K562 (cell line): ENCODE measurements around the gene NAT9. TPM values are rescaled to one million over a fixed set of nuclear protein-coding genes. Genes with fewer than 3 reads are reported as not detected.

ENCODE experiments used
- ATAC-seq: fragments of 200-7000 bp; cut with Tn5 transposase; 3 replicates; pipeline ENCODE4 v1.9.1; 2020; ENCODE audit warnings: moderate library complexity
- BruUV-seq: library from RNA; stranded (reverse); fragments of 400-500 nt; replicated peaks from 2 replicates; lab custom pipeline; 2021; lab: Mats Ljungman, UMichigan
- CTCF ChIA-PET: fragments of 300-600 bp; formaldehyde crosslinking; extraction: SDS; loops from one replicate; lab custom pipeline; 2021; ENCODE audit warnings: low intra/inter-chr PET ratio; lab: Yijun Ruan, JAX
- POLR2A ChIA-PET: fragments of 300-600, 350-650 bp; sonication (Branson Sonifier 250); formaldehyde crosslinking; extraction: SDS; loops from one replicate; lab custom pipeline; 2021; ENCODE audit warnings: antibody characterized with exemption, inconsistent platforms; lab: Yijun Ruan, JAX
- DNase-seq, 4 experiments: peaks; one replicate each; pipeline versions ENCODE4 v3.0.0 to v3.0.0-alpha.2; 2011 to 2018; ENCODE audit warnings: low spot score in 3 of 4, mixed read lengths in 3 of 4; ENCODE audit errors: extremely low read depth in 1 of 4
- FAIRE-seq: peaks from 2 replicates; lab custom pipeline; 2011; peaks lifted over from hg19 to GRCh38; lab: Jason Lieb, UNC
- H2AFZ ChIP-seq: 2 replicates; pipeline ENCODE4 v1.6.0; 2011; ENCODE audit warnings: low read depth, low read length, control low read depth, inconsistent platforms
- H3K27ac ChIP-seq: fragments of 200-600 bp; 3 replicates; pipeline ENCODE4 v1.8.0; 2011; ENCODE audit warnings: low read depth, mild to moderate bottlenecking, control low read depth, inconsistent platforms, low read length, moderate library complexity, mixed read lengths; ENCODE audit errors: extremely low read depth
- H3K27me3 ChIP-seq, 2 experiments: fragments of 300-600 bp in 1 of 2; 2 replicates in 1 of 2; 3 replicates in 1 of 2; pipeline versions ENCODE4 v1.6.0 to v1.8.0; 2011; ENCODE audit warnings: inconsistent platforms in 2 of 2, low read length in 2 of 2, mild to moderate bottlenecking in 1 of 2, mixed read lengths in 1 of 2, moderate library complexity in 1 of 2; ENCODE audit not compliant: control insufficient read depth in 2 of 2, insufficient read depth in 2 of 2
- H3K36me3 ChIP-seq: fragments of 300-600 bp; 3 replicates; pipeline ENCODE4 v1.8.0; 2011; ENCODE audit warnings: mild to moderate bottlenecking, low read length, inconsistent platforms; ENCODE audit not compliant: control insufficient read depth, insufficient read depth
- H3K4me1 ChIP-seq, 2 experiments: fragments of 200-600 bp in 1 of 2; replicated peaks in 1 of 2; 2 replicates in 1 of 2; 3 replicates in 1 of 2; pipeline versions ENCODE4 v1.5.1 to v1.8.0; 2011; ENCODE audit warnings: inconsistent platforms in 2 of 2, low read length in 2 of 2, mild to moderate bottlenecking in 1 of 2, mixed read lengths in 1 of 2, moderate library complexity in 1 of 2; ENCODE audit not compliant: control insufficient read depth in 2 of 2, insufficient read depth in 2 of 2
- H3K4me2 ChIP-seq: 2 replicates; pipeline ENCODE4 v1.6.1; 2011; ENCODE audit warnings: low read length, control low read depth, inconsistent platforms, mixed read lengths; ENCODE audit not compliant: insufficient read depth
- H3K4me3 ChIP-seq: fragments of 200-600 bp; sonication (generic), shearing (Covaris generic); 2 replicates; pipeline ENCODE4 v1.5.1; 2016; ENCODE audit warnings: control low read depth, inconsistent platforms
- H3K79me2 ChIP-seq: fragments of 200-600 bp; 3 replicates; pipeline ENCODE4 v1.8.0; 2011; ENCODE audit warnings: low read length, inconsistent platforms; ENCODE audit not compliant: control insufficient read depth, insufficient read depth
- H3K9ac ChIP-seq, 2 experiments: 2 replicates each; pipeline versions ENCODE4 v1.6.0 to v1.6.1; 2011; ENCODE audit warnings: low read depth in 2 of 2, low read length in 2 of 2, control low read depth in 1 of 2, inconsistent platforms in 1 of 2, mild to moderate bottlenecking in 1 of 2, mixed read lengths in 1 of 2; ENCODE audit not compliant: insufficient read depth in 1 of 2
- H3K9me1 ChIP-seq: one replicate; pipeline ENCODE4 v1.6.0; 2011; ENCODE audit warnings: inconsistent platforms, mild to moderate bottlenecking, low read length, moderate library complexity; ENCODE audit not compliant: control insufficient read depth, insufficient read depth
- H3K9me3 ChIP-seq: replicated peaks from 2 replicates; pipeline ENCODE4 v1.5.1; 2011; ENCODE audit warnings: low read depth, low read length, inconsistent platforms; ENCODE audit not compliant: control insufficient read depth, insufficient read depth
- H4K20me1 ChIP-seq: replicated peaks from 2 replicates; pipeline ENCODE4 v1.6.1; 2011; ENCODE audit warnings: low read length, inconsistent platforms, mixed read lengths; ENCODE audit not compliant: control insufficient read depth, insufficient read depth
- CGGBP1 ChIP-seq: fragments of 250-450 bp; sonication (Bioruptor Pico); IDR thresholded peaks from 2 replicates; pipeline ENCODE4 v1.9.0; 2021; ENCODE audit warnings: mild to moderate bottlenecking
- E2F3 ChIP-seq: fragments of 250-450 bp; sonication (Bioruptor Pico); IDR thresholded peaks from 2 replicates; pipeline ENCODE4 v1.4.0; 2020; ENCODE audit warnings: mild to moderate bottlenecking
- HDAC6 ChIP-seq: IDR thresholded peaks from 2 replicates; pipeline ENCODE4 v1.6.1; 2012; ENCODE audit warnings: low read depth, mild to moderate bottlenecking, control low read depth, inconsistent platforms, low read length, moderate library complexity
- MYC ChIP-seq, 2 experiments: fragments of 250-450 bp in 1 of 2; sonication (Bioruptor Pico) in 1 of 2; IDR thresholded peaks; 2 replicates each; pipeline versions ENCODE4 v1.5.1 to v1.6.1; 2012 to 2021; ENCODE audit warnings: low read depth in 2 of 2, borderline replicate concordance in 1 of 2, improper control_type of control experiment in 1 of 2, low read length in 1 of 2, mild to moderate bottlenecking in 1 of 2, moderate library complexity in 1 of 2
- NELFE ChIP-seq: IDR thresholded peaks from 2 replicates; pipeline ENCODE4 v1.6.1; 2011; ENCODE audit warnings: mild to moderate bottlenecking; ENCODE audit not compliant: insufficient read depth, insufficient read length
- PHB ChIP-seq: fragments of 250-450 bp; sonication (Bioruptor Pico); IDR thresholded peaks from 2 replicates; pipeline ENCODE4 v1.5.0; 2021
- PTBP1 ChIP-seq: fragments of 200-400 bp; formaldehyde crosslinking; IDR thresholded peaks from 2 replicates; pipeline ENCODE4 v1.6.1; 2017; ENCODE audit warnings: low read depth, low read length
- RAD51 ChIP-seq: fragments of 450-650 bp; IDR thresholded peaks from 2 replicates; pipeline ENCODE4 v1.7.1; 2016; ENCODE audit warnings: low read depth, mild to moderate bottlenecking, borderline replicate concordance
- TFE3 ChIP-seq: fragments of 450-650 bp; formaldehyde crosslinking; IDR thresholded peaks from 2 replicates; pipeline ENCODE4 v1.4.0; 2020; ENCODE audit warnings: mild to moderate bottlenecking, mixed read lengths
- ZBTB5 ChIP-seq: fragments of 450-650 bp; IDR thresholded peaks from 2 replicates; pipeline ENCODE4 v1.6.1; 2017; ENCODE audit warnings: antibody characterized with exemption
- ZNF133 ChIP-seq: fragments of 250-450 bp; sonication (Bioruptor Pico); IDR thresholded peaks from 2 replicates; pipeline ENCODE4 v1.4.0; 2020; ENCODE audit warnings: mild to moderate bottlenecking
- ZNF512 ChIP-seq: IDR thresholded peaks from 2 replicates; pipeline ENCODE4 v1.6.1; 2016; ENCODE audit warnings: missing genetic modification characterization, missing compliant biosample characterization
- ZNF583 ChIP-seq: fragments of 250-450 bp; sonication (Bioruptor Pico); IDR thresholded peaks from 2 replicates; pipeline ENCODE4 v1.4.0; 2020
- ZNF764 ChIP-seq: fragments of 250-450 bp; sonication (Bioruptor Pico); IDR thresholded peaks from 2 replicates; pipeline ENCODE4 v1.4.0; 2020; ENCODE audit warnings: low read depth, mild to moderate bottlenecking, moderate library complexity
- WGBS: fragments of 100-300 bp; shearing (Covaris generic); methylation state at CpG from one replicate; pipeline ENCODE4 v1.1.6; 2016; ENCODE audit warnings: low coverage, mixed read lengths; ENCODE audit not compliant: insufficient coverage; ENCODE audit errors: missing lambda C conversion rate; 5-methylcytosine and 5-hydroxymethylcytosine counted together
- in situ Hi-C: fragments of 300-500 bp; cut with MboI; formaldehyde crosslinking; loops from 4 replicates; pipeline ENCODE4 v1.15.0; 2018; ENCODE audit warnings: inconsistent platforms, mixed read lengths
- intact Hi-C: fragments of 100-400 bp; cut with micrococcal nuclease; formaldehyde crosslinking; loops from 2 replicates; pipeline ENCODE4 v1.14.2; 2022
- polyA plus RNA-seq, 8 experiments: library from polyadenylated mRNA; depleted of rRNA in 4 of 8; stranded (reverse) in 5 of 8; unstranded in 3 of 8; fragments of >200 nt; fragmentation: Nextera tagmentation in 2 of 8; fragmentation: Illumina TruSeq in 1 of 8; extraction: Ambion mirVana in 2 of 8; extraction: Trizol in 1 of 8; gene quantifications; 2 replicates each; pipeline versions ENCODE4 v1.2.1 to v1.2.3, GENCODE V29; 2011 to 2014; ENCODE audit warnings: inconsistent platforms in 1 of 8, missing spikeins in 1 of 8
- total RNA-seq, 7 experiments: library from RNA; depleted of rRNA in 6 of 7; stranded (reverse); fragments of >200 nt in 6 of 7; fragmentation: Illumina TruSeq in 2 of 7; extraction: Trizol in 2 of 7; gene quantifications; 2 replicates each; pipeline versions ENCODE4 v1.2.1 to v1.2.3, GENCODE V29; 2011 to 2021; ENCODE audit warnings: low replicate concordance in 1 of 7

Gene NAT9
- total and polyA plus RNA-seq, 9 of the 15 experiments (the other 6 are each of a cell fraction or from before 2014, with no cell fraction given) = 4.2 to 63.6 (median 40.8) TPM

- no peak for TF ChIP-seq TFE3
Observed at GRCh38 chr17:74799097-74799496, 23.0 kb upstream of the NAT9 start (continued).

- no peaks in the 10 kb centered on the region for H3K9me3 ChIP-seq
- no peak overlapping the region for H3K27ac ChIP-seq
- H2AFZ ChIP-seq = no peak overlapping the region
- no peaks in the 10 kb centered on the region for H3K27me3 ChIP-seq
- H3K4me1 ChIP-seq = peaks cover 0 to 5% of the 10 kb centered on the region in 2 experiments; a peak in 1 of 5 replicates
- FAIRE-seq (no peak), ATAC-seq (no peak), DNase-seq (no peak)
- 0 out of 2 replicates have a peak, but pooled peaks cover 9% of the 10 kb centered on the region for H4K20me1 ChIP-seq
- ChIA-PET CTCF (no interaction called here), POLR2A (interaction anchor here (0.6 kb wide), 1 partner anchor 61 kb away, joined by 3 read pairs; no protein-coding TSS in a partner anchor)
- no peaks in the 10 kb centered on the region for H3K9me1 ChIP-seq
- WGBS = 71% methylated on average over 7 of the region's 8 CpGs
- H3K4me2 ChIP-seq = no peak overlapping the region
- in situ Hi-C loops (no loop called here), intact Hi-C loops (no loop called here)
- BruUV-seq = no TSS peak
- no peak overlapping the region for H3K4me3 ChIP-seq
- no peaks in the 10 kb centered on the region for H3K79me2 ChIP-seq
- H3K36me3 ChIP-seq = peaks cover 37% of the 10 kb centered on the region; the same call in 1 of the 3 replicates
- H3K9ac ChIP-seq = no peak overlapping the region
- TF ChIP-seq PTBP1 (no peak), ZBTB5 (no peak), PHB (no peak), RAD51 (no peak), ZNF583 (CRISPR knock-in tag) (no peak), ZNF764 (no peak), ZNF133 (CRISPR knock-in tag) (no peak), E2F3 (CRISPR knock-in tag) (no peak), MYC (IDR thresholded peaks at IDR 0.05; ENCODE audit: low read depth, low read length) (no peak), MYC (CRISPR knock-in tag; IDR thresholded peaks at IDR 0.05; ENCODE audit: borderline replicate concordance, low read depth) (no peak), HDAC6 (no peak), NELFE (no peak), ZNF512 (tag) (no peak), CGGBP1 (CRISPR knock-in tag) (no peak)
Observed at GRCh38 chr17:74798239-74798707, 22.1 kb upstream of the NAT9 start.
